OCI-LY1 (cell line): ENCODE data around the gene ZMIZ1.

ENCODE experiments used
- CTCF ChIP-seq: fragments of 200-600 bp; sonication (generic), shearing (Covaris generic); IDR thresholded peaks from 2 replicates; pipeline ENCODE4 v1.5.1; 2017; ENCODE audit warnings: mild to moderate bottlenecking, antibody characterized with exemption, low read length, moderate library complexity, mixed read lengths
- EZH2 ChIP-seq: fragments of 200-600 bp; sonication (generic), shearing (Covaris generic); IDR thresholded peaks from 2 replicates; pipeline ENCODE4 v1.8.0; 2017; ENCODE audit warnings: borderline replicate concordance, mixed run types, mild to moderate bottlenecking, antibody characterized with exemption, low read length, moderate library complexity, mixed read lengths

DNA sequence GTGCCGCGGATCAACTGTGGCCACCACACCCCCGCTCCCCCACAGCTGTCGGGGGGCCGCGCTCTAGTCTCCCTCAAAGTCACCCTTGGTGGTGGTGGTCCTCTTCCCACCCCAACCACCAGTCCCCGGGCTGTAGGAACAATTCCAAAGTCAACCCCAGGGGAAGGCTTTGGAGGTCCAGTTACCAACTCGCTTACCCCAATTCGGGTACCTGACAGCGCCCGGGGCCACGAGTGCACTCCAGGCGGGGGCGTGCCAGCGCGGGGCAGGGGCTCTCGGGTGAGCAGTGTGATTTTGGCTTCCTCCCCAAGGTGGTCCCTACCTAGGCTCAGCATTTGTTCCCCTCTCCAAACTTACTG lies 584 bp upstream of the ZMIZ1 start:
- TF ChIP-seq CTCF (no peak), EZH2 (no peak)
